HG03097 (cell line): ENCODE results near the gene YBX2.

Experiments used
- ATAC-seq: cut with Tn5 transposase; IDR thresholded peaks from one replicate; pipeline ENCODE4 v1.9.1; 2021; ENCODE audit not compliant: unreplicated experiment, low FRiP score

The YBX2 gene

GRCh38 chr17:7306911-7307685 is 12.7 kb upstream of the YBX2 start, which contains the start of gene EIF5A:
TSS of gene EIF5A (plus strand) at chr17:7307628. CDS start at chr17:7309636, 2,008 bp downstream.
- peak; percentile 67 for ATAC-seq

- ATAC-seq: no peak
Observed at GRCh38 chr17:7304179-7304578, 9.7 kb upstream of the YBX2 start.

- no peak for ATAC-seq
Observed at GRCh38 chr17:7296189-7296861, 1.9 kb upstream of the YBX2 start.

GRCh38 chr17:7295230-7296180 is 1.1 kb upstream of the YBX2 start:
- no peak for ATAC-seq

- no peak for ATAC-seq
Observed at GRCh38 chr17:7293816-7294613, 424 bp downstream of the YBX2 start.

- no peak for ATAC-seq
Observed at GRCh38 chr17:7293159-7293558, 1.3 kb downstream of the YBX2 start.

- ATAC-seq: no peak
Observed at GRCh38 chr17:7292729-7293128, 1.7 kb downstream of the YBX2 start.

GRCh38 chr17:7292194-7292593 is 2.2 kb downstream of the YBX2 start:
- ATAC-seq: no peak

GRCh38 chr17:7290685-7291084 is 3.8 kb downstream of the YBX2 start:
- ATAC-seq: no peak

GRCh38 chr17:7290166-7290565 is 4.3 kb downstream of the YBX2 start:
- no peak for ATAC-seq

GRCh38 chr17:7289256-7290032 is 5.0 kb downstream of the YBX2 start:
- no peak for ATAC-seq

- no peak for ATAC-seq
Observed at GRCh38 chr17:7285679-7286078, 8.8 kb downstream of the YBX2 start.

- ATAC-seq: no peak
Observed at GRCh38 chr17:7284911-7285310, 9.5 kb downstream of the YBX2 start.

GRCh38 chr17:7283471-7284216 is 10.8 kb downstream of the YBX2 start:
- no peak for ATAC-seq

- no peak for ATAC-seq
Observed at GRCh38 chr17:7282752-7283321, 11.6 kb downstream of the YBX2 start.

GRCh38 chr17:7281953-7282751 is 12.3 kb downstream of the YBX2 start:
- no peak for ATAC-seq

GRCh38 chr17:7281074-7281952 is 13.1 kb downstream of the YBX2 start, which contains the start of gene SLC2A4:
TSS of gene SLC2A4 (plus strand) at chr17:7281718. CDS start at chr17:7281935, 217 bp downstream.
- no peak for ATAC-seq
